OCI-M2 (cell line): Measurements from ENCODE around the gene RTN3.
"Not testable (repeated sequence)": the region's sequence is repeated elsewhere in the genome, so short reads cannot be mapped to it uniquely, and the experiment has no call there.

Experiments used
- DNase-seq: peaks from one replicate; lab custom pipeline; 2025; ENCODE audit not compliant: unreplicated experiment; lab: John Stamatoyannopoulos, UW

Gene RTN3

DNA sequence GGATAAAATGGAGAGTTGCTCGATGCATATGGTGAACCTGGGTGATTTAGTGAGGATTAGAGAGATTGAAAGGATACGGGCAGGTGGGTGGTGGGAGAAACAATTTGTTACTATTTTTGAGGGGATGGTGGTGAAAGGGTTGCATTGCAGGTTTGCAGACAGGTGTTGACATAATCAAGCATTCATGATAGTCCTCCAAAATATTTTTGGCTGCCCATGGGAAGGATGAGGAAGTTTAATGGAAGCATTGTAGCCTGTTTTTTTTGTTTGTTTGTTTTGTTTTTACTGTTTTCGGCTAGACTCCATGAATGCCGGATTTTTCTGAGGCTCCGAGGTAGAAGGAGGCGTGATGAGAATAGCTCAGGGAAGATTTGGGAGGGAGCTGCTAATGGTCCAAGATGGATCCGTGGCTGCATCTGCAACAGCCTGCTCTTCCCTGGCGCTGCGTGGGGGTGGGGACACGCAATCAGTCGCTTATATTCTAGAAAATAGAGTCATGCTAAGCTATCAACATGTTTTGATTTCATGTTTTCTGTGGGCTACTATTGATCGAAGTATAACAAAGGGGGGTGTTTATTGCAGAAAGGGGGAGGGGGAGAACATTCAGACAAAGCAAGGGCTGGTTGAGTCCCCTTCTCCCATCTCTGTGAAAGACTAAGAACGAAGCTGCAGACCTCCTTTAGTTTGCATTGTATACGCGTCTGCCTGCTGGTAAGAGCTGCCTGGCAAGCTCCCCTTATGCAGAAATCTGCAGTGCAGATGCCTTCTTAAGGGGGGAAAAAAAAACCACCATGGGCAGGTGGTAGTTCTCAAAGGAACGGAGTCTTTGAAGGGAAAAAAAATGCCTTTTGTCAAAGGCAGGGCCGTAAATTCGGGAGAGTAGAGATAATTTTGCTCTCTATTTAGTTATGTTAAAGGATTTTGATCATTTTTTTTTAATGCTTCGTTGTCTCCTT, 1.0 kb downstream of the RTN3 start:
- DNase-seq: no peak

DNA sequence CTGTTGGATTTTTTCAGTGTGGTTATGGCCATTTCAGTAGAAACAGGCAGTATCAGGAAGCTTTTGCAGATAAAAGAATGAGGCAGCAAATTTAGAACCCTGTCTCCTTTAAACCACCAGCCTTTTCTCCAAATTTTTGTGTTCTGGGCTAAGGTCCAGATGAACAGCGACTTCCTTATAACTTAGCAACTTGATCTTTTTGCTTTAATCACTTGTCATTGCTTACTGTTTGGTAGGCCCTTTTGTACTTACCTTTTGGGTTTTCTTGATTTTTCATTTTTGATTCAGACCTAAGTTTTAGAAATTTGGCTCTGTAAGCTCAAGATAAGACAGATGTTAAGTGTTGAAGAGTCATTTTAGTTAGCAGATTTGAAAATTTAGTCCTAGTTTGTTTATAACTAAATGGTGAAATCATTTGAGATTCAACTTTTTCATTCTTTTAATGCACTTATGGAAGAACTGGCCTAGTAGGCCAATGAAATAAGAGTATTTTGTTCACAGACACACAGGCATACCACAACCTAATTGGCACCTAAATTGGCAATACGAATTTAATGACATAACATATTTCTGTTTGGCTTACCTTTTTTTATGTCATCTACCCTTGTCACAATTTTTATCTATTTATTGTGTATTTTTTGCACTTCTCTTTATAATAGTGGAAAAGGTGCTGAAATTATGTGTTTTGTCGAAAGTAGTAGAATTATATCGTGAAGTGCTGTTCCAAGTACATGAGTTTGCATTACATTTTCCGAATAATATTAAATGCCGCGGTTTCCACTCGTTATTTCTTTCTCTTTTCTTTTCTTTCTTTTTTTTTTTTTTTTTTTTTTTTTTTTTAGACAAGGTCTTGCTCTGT, 2.1 kb downstream of the RTN3 start:
- peak; percentile 26 for DNase-seq

DNA sequence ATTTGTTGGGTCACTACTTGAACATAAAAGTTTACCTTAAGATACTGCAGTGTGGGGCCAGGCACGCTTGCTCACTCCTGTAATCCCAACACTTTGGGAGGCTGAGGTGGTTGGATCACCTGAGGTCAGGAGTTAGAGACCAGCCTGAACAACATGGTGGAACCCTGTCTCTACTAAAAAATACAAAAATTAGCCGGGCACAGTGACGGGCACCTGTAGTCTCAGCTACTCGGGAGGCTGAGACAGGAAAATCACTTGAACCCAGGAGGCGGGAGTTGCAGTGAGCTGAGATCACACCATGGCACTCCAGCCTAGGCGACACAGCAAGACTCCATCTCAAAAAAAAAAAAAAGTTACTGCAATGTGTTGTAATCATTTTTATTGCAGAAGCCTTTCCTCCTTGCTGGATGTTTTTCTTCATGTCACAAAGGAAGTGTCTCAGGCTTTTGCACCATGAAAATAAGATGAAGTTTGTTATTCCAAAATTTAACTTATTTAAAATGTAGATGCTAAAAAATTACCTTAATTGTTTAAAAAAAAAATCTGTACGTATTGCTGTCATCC, 3.9 kb downstream of the RTN3 start:
- not testable (repeated sequence) for DNase-seq

DNA sequence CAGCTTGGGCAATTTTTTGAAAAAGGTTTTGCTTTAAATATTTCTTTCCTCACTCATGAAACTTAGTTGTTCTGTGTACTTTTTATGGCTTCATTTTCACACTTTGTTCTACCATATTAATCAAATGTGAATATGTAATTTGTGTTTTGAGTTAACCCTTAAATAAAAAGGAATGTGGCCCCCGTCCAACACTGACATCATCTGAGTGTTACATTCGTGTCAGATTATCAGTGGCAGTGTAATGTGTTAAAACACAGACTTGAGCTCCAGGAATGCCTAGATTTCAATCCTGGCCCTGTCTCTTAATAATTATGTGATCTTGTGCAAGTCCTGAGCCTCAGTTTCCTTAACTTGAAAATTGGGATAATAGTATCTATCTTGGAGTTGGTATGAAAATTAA, 5.6 kb downstream of the RTN3 start:
- DNase-seq: no peak

DNA sequence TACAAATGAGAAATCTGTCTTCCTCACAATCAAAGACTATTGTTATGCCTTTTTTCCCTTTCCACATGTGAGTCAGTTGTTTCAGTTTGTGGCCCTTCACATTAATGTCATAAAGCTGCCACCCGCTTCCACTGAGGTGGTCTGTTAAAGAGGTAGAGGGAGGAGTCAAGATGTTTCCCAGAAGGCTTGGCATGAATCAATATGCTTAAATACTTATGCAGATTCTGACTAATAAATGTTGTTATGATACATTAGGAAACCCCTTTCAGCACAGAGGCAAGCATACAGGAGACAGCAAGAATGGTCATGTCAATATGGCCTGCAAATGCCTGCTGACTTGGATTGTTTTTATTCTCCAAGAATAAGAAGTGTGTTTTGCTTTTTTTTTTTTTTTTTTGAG, 6.5 kb downstream of the RTN3 start:
- no peak for DNase-seq

DNA sequence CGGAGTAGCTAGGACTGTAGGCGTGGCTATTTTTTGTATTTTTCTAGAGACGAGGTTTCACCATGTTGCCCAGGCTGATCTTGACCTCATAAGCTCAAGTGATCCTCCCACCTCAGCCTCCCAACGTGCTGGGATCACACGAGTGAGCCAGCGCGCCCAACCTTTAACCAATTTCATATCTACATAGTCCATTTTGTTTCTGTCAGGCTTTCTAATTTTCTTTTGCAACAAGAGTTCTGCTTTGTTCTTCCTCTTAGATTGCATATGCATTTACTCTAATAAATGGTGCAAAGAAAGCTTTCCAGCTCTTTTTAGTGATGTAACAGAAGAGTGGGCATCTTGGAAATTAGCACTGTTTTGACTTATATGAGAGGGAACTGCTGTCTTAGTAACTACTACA, 13.3 kb downstream of the RTN3 start:
- no peak for DNase-seq

DNA sequence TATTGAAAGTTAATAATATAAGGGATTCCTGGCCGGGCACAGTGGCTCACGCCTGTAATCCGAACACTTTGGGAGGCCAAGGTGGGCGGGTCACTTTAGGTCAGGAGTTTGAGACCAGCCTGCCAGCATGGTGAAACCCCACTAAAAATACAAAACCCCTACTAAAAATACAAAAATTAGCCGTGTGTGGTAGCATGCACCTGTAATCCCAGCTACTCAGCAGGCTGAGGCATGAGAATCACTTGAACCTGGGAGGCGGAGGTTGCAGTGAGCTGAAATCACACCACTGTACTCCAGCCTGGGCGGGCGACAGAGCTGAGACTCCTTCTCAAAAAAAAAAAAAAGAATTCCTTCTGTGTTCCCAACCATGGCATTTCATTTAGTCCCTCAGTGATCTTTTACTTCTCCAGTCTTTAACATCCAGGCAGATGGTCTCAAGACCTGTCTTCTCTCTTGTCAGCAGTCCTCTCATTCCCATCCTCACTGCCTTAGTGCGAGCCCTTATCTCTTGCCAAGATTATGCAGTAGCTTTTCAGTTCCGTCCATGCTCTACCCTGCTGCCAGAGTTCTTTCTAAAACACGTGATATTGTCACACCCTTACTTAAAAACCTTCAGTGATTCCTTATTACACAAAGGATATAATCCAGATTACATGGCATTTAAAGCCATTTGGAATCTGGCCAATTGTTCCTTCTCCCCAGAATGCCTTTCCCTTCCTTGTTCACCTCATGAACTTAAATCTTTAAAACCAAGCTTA, 17.9 kb downstream of the RTN3 start:
- no peak for DNase-seq

DNA sequence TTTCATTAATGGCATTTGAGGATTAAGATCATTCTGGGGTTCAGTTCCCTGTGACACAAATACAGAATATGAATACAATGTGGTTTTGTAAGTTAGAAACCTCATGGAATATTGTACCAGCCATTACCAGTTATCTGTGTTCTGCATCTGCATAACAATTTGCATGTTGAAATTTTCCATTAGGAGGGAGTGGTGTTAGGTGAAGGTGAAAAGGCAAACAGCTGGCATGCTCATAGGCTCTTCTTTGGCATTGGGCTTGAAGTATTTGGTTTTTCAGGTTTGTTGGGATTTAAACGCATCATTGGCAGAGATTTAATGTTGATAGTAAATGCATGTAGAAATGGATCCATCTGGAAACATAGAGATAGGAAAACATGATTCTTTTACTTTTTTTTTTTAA, 18.6 kb downstream of the RTN3 start:
- DNase-seq: no peak

DNA sequence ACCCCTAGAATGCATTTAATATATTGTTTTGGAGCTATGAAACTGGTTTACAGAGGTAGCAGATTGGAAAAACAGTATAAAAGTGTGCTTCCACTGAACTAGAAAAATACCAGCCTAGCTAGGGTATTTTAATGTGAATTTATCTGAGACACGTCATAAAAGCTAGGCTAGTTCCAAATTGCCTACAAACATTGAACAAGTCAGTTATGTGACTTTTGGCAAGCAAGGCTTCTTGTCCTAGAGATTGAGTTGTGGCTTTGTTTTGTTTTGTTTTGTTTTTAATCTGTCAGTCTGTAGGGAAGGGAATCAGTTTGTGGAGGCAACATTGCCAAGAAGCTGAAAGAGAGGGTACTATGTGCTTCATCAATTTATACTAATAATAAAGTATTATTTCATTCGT, 24.2 kb downstream of the RTN3 start:
- no peak for DNase-seq

DNA sequence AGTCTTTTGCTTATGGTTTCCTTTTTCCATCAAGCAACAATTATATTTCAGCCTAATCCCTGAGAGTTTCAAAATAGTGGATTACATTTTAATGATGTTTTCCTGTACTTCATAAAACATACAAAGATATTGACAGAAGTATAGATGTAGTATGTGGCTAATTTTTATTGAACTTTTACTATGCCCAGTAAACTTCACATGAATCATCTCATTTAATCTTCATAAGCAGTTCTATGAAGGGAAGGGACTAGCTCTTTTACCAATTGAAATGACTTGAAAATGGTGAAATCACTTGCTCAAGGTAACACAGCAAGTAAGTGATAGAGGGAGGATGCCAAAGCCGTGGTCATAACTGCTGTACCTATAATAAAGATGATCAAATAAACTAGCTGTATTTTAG, 27.5 kb downstream of the RTN3 start:
- DNase-seq: no peak

DNA sequence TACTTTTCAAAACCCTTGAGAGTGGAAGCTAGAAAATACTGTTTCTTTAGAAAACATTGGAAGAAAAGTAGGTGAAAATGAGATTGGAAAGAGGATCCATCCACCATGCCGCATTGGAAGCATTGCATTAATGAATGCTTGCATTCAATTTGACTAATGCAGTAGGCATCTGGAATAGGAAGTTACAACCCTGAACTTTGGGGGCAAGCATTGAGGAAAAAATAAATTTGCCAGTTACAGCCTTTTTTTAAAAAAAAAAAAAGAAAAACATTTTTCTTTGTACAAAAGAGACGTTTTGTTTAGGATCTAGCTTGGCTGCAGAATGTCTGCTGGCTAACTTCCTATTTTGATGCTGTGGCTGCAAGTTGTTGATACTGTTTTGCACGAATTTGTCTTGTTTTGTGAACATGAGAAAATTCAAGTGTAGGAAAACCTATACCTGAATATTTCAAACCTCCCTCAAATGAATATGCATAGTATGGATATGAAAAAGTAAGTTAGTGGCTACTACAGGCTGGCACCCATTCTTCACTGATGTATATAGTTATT, 28.1 kb downstream of the RTN3 start:
- DNase-seq: no peak

DNA sequence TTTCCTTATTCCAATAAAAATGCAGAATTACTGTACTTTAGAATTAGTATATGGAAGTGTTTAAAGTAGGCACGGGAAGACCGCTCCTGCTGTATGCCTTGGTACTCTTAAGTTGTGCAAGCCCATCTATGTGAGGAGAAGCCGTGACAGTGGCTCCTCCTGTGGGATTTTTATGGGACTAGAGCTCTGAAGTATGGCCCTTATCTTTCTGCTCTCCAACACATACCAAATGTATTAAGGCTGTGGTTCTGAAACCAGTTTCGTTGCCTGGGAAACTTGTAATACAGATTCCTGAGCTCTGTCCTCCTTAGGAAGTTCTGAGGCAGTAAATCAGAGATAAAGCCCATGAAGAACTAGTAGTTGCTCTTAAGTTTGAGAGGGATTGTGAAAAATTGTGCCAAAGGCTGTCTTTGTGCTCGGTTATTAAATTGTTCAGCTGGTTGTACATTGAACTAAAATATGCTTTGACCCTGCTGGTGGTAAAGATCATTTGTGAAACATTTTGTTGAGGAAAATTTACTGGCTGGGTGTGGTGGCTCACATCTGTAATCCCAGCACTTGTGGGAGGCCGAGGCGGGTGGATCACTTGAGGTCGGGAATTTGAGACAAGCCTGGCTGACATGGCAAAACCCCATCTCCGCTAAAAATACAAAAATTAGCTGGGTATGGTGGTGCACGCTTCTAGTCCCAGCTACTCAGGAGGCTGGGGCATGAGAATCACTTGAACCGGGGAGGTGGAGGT, 29.3 kb downstream of the RTN3 start:
- DNase-seq: no peak

DNA sequence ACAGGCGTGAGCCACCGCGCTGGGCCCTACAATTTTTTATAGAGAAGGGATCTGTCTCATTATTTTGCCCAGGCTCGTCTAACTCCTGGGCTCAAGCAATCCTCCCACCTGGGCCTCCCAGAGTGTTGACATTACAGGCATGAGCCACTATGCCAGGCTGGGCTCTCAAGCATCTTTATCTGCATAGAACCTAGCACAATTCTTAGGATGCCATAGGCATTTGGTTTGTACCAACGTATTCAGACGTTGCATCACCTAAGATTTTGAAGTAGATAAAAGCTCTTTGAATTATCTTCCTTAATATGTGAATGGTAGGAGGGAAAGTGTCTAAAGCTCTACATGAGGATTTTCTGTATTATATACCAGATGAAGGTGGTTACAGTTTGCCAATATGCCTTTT, 30.5 kb downstream of the RTN3 start:
- DNase-seq: no peak

DNA sequence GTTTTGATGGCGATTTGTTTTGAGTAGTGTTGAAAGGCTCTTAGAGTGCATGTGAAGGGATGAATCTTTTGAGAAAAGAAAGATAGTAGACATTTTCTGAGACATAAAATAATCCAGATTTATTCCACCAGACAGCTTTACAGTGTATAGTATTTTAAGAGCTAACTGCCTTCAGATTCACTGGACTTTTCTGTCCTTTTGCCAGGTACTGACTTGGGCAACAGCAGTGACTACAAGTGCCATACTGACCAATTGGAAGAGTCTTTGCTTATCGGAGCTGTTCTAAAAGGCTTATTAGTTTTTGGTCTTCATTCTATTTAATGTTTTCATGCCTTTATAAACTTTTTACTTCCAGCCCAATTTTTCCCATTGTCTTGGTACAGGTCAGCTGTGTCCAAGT, 32.5 kb downstream of the RTN3 start:
- no peak for DNase-seq

DNA sequence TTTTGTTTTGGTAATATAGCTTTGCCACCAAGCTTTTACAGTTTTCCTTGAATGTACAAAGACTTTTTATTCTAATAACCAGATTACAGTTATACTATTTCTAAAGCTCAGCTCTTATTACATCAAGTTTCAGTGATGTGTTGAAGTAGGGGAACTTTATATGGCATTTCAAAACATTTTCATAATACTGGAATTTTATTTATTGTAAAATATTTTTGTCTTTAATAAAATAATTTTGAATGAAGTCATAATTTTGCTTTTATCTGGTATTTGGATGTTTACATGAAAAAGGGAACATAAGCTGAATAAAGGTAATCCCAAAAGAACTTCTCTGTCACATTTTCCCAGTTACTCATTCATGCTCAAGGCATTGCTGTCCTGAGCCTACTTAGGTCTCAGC, 34.7 kb downstream of the RTN3 start:
- no peak for DNase-seq

DNA sequence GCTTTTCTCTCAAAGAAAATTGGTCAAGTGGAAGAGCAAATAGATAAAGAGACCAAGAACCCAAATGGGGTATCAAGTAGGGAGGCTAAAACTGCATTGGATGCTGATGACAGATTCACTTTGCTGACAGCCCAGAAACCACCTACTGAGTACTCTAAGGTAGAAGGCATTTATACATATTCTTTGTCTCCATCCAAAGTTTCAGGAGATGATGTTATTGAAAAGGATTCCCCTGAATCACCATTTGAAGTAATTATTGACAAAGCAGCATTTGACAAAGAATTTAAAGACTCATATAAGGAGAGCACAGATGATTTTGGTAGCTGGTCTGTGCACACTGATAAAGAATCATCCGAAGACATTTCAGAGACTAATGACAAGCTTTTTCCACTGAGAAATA, 37.7 kb downstream of the RTN3 start:
- DNase-seq: no peak

DNA sequence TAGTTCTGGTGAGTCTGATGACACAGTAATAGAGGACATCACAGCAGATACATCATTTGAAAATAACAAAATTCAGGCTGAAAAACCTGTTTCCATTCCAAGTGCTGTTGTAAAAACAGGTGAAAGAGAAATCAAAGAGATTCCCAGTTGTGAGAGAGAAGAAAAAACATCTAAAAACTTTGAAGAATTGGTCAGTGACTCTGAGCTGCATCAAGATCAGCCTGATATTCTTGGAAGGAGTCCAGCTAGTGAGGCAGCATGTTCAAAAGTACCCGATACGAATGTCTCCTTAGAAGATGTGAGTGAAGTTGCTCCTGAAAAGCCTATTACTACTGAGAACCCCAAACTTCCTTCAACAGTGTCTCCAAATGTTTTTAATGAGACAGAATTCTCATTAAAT, 38.7 kb downstream of the RTN3 start:
- DNase-seq: no peak

DNA sequence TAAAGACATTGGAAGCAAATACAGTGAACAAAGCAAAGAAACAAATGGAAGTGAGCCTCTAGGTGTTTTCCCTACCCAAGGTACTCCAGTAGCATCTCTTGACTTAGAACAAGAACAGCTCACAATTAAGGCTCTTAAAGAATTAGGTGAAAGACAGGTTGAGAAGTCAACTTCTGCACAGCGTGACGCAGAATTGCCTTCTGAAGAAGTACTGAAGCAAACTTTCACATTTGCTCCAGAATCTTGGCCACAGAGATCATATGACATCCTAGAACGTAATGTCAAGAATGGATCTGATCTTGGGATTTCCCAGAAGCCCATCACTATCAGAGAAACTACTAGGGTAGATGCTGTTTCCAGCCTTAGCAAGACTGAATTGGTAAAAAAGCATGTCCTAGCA, 39.3 kb downstream of the RTN3 start:
- no peak for DNase-seq

DNA sequence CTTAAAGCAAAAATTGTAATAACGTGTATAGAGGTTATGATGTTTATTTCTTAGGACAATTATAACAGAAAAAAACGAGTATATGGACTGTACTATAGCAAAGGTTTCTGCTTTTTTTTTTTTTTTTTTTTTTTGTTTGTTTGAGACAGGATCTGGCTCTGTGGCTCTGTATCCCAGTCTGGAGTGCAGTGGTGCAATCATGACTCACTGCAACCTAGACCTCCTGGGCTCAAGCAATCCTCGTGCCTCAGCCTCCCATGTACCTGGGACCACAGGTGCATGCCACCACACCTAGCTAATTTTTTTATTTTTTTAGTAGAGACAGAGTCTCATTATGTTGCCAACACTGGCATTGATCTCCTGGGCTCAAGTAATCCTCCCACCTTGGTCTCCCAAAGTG, 48.0 kb downstream of the RTN3 start:
- no peak for DNase-seq

DNA sequence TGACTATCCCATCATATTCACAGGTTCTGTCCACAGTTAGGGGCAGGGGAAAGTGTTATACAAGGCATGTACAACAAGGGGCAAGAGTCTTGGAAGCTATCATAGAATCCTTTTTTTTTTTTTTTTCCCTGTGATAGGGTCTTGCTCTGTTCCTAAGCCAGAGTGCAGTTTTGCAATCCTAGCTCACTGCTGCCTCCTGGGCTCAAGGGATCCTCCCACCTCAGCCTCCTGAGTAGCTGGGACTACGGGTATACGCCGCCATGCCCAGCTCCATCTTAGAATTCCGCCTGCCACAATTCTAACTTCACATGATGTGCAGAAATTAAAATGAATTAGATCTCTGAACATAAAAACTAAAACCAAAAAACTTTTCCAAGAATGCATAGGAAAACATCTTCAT, 55.6 kb downstream of the RTN3 start:
- DNase-seq: no peak
